KBM-7 (cell line): ENCODE measurements around the gene GTF2I.
"Not testable (repeated sequence)": the region's sequence is repeated elsewhere in the genome, so short reads cannot be mapped to it uniquely, and the experiment has no call there.

Experiments used
- DNase-seq: peaks from one replicate; pipeline ENCODE4 v3.0.0-alpha.2; 2015
- in situ Hi-C: fragments of 300-500 bp; cut with MboI; formaldehyde crosslinking; loops from 2 replicates; pipeline ENCODE4 v1.14.3; 2020; ENCODE audit warnings: low sequenced_read_pairs, low pct_unique_long_range_greater_than_20kb, mixed read lengths

The GTF2I gene

DNA sequence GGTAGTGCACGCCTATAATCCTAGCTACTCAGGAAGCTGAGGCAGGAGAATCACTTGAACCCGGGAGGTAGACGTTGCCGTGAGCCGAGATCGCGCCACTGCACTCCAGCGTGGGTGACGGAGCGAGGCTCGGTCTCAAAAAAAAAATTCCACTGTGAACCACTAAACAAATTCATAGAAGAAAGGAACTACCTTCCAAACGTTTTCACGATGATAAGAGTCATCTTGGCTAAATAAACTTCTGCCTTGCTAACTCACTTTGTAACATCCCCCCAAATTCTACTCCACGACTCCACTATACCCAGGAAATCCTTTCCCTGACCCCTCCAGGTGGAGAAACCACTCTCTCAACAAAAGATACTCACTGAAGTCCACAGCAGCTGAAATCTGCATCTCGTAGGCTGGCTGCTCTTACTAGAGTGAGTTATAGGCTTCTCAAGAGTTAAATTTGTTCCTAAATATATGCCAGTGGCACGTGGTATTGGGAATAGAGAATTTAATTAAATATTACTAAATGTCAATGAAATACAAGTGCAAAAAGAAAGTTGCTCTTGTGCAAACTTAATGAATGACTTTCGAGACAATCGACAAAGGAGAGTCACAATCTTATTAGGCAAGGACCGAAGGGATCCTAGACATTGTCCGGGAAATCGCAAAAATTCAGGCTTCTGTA is 1.6 kb upstream of the GTF2I start:
- in situ Hi-C loops: no loop called here
- DNase-seq: peak; percentile 34

GRCh38 chr7:74656441-74656836 is 1.1 kb upstream of the GTF2I start:
- in situ Hi-C loops: no loop called here
- DNase-seq: peak; percentile 58

- in situ Hi-C loops: no loop called here
- DNase-seq: peak; percentile 98
Measured at GRCh38 chr7:74656837-74657691, 454 bp upstream of the GTF2I start.

DNA sequence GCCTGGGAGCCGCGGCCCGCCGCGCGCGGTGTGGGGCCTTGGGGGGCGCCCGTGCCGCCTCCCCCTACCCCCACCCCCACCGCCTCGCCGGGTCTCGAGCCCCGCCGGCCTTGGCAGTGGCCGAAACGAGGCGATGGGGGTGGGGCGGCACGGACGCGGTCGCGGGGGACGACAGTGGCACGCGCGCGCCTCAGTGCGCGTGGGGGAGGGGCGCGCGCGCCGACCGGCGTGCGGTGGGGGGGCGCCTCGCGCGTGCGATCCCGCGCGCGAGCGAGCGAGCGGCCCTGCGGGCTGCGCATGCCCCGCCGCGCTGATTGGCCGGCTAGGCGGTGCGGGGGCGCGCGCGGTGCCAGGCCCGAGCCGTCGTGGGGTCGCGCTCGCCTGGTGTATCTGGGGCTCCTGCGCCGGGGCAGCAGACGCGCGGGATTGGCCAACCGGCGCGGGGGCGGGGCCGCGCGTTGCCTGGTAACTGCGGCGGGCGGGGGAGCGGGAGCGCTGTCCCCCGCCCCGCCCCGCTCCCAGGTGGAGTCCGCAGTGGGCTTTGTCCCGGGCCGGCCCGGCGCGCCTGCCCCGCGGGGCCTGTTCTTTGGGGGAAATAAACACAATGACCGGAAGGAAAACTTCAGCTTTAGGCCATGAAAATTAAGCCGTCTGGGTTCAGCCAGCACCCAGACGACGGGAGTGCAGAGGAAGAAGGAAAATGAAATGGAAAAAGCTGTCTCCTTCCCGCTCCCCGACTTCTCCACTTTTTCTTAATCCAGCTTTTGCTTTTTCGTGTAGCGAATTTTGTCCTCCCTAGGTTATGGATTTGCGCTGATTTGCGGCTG is 873 bp downstream of the GTF2I start:
- DNase-seq: peak; percentile 88
- in situ Hi-C loops: no loop called here

DNA sequence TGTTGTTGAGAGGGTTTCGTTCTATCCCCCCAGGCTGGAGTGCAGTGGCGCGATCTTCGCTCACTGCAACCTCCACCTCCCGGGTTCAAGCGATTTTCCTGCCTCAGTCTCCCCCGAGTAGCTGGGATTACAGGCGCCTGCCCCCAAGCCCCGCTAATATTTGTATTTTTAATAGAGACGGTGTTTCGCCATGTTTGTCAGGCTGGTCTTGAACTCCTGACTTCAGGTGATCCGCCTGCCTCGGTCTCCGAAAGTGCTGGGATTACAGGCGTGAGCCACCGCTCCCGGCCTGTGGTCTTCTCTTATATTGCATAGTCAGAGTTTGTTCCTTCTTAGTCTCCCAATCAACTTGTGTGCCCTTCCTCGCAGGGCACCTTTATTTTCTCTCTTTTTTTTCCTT is 2.7 kb downstream of the GTF2I start:
- in situ Hi-C loops, DNase-seq: not testable (repeated sequence)

DNA sequence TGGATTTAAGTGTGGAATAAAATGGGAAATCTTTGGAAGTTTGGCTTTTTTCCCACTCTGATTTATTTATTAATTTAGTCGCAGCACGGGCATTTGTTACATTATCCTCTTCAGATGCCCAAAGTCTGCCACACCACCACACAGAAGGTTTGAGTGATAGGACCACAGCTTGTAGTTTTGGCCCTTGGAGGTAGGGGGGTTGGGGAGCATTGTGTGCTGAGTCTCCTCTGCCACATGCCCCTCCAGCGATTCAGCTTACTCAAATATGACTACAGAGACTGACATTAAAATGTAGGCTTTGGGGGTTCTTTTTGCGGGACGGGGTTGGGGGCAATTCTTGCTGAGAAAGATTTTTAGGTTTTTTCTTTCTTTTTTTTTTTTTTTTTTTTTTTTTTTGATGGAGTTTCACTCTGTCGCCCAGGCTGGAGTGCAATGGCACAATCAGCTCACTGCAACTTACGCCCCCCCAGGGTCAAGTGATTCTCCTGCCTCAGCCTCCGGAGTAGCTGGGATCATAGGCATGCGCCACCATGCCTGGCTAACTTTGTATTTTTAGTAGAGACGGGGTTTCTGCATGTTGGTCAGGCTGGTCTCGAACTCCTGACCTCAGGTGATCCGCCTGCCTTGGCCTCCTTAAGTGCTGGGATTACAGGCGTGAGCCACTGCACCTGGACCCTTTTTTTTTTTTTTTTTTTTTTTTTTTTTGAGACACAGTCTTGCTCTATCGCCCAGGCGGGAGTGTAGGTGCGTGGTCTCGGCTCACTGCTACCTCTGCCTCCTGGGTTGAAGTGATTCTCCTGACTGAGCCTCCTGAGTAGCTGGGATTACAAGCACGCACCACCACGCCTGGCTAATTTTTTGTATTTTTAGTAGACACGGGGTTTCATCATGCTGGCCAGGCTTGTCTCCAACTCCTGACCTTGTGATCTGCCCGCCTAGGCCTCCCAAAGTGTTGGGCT is 4.6 kb downstream of the GTF2I start:
- DNase-seq, in situ Hi-C loops: not testable (repeated sequence)

DNA sequence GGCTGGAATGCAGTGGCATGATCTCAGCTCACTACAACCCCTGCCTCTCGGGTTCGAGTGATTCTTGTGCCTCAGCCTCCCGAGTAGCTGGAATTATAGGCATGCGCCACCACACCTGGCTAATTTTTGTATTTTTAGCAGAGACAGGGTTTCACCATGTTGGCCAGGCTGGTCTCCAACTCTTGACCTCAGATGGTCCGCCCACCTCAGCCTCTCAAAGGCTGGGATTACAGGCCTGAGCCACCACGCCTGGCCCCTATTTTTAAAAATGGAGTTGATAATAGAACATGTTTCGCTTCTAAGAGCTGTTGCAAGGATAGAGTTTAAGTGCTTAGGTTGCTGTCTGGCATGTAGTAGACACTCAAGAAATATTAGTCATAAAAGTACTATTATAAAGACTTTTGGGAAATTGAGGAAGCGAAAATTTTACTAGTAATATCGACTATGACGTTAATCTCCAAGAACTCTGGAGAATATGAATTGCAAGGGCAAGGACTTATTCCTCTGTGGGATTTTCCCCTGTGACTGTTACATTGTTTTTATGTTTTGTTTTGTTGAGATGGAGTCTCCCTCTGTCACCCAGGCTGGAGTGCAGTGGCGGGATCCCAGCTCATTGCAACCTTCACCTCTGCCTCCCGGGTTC is 7.9 kb downstream of the GTF2I start:
- DNase-seq: no peak
- in situ Hi-C loops: no loop called here

- in situ Hi-C loops, DNase-seq: not testable (repeated sequence)
Measured at GRCh38 chr7:74667013-74667412, 9.5 kb downstream of the GTF2I start.

- in situ Hi-C loops, DNase-seq: not testable (repeated sequence)
Measured at GRCh38 chr7:74667520-74667919, 10.0 kb downstream of the GTF2I start.

DNA sequence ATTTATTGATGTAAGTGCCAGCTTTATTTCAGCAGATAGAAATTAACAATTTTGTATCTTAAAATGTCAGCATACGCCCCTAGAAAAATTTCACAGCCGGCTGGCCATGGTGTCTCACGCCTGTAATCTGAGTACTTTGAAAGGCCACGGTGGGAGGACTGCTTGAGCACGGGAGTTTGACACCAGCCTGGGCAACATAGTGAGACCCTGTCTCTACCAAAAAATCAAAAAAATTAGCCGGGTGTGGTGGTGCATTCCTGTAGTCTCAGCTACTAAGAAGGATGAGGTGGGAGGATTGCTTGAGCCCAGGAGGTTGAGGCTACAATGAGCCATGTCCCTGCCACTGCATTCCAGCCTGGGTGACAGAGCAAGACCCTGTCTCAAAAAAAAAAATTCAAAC is 14.1 kb downstream of the GTF2I start:
- no peak for DNase-seq
- in situ Hi-C loops: no loop called here

DNA sequence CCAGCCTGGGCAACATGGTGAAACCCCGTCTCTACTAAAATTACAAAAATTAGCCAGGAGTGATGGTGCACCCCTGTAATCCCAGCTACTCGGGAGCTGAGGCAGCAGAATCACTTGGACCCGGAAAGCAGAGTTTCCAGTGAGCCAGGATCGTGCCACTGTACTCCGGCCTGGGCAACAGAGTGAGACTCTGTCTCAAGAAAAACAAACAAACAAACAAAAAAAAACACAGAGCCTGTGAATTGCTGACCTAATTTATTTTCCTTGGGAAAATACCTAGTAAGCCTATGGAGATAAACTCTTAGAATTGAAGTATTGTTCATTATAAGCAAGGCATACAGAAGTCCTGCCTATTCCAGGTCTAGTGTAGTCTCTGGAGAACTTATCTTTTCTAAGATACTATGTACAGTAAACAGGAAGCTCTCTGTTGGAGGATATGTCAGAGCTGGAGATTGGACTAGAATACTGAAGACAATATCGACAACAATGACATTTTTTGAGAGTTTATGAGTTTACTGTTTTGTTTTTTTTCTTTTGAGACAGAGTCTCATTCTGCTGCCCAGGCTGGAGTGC is 14.9 kb downstream of the GTF2I start:
- no peak for DNase-seq
- in situ Hi-C loops: no loop called here

GRCh38 chr7:74674166-74674565 is 16.6 kb downstream of the GTF2I start:
- in situ Hi-C loops: no loop called here
- no peak for DNase-seq

- in situ Hi-C loops: no loop called here
Measured at GRCh38 chr7:74682829-74683228, 25.3 kb downstream of the GTF2I start.

GRCh38 chr7:74683799-74684198 is 26.3 kb downstream of the GTF2I start:
- DNase-seq: no peak
- in situ Hi-C loops: no loop called here

More at GRCh38 chr7:74682829-74683228, 25.3 kb downstream of the GTF2I start:
- DNase-seq: no peak

- in situ Hi-C loops: no loop called here
- DNase-seq: no peak
Measured at GRCh38 chr7:74684473-74684872, 27.0 kb downstream of the GTF2I start.

DNA sequence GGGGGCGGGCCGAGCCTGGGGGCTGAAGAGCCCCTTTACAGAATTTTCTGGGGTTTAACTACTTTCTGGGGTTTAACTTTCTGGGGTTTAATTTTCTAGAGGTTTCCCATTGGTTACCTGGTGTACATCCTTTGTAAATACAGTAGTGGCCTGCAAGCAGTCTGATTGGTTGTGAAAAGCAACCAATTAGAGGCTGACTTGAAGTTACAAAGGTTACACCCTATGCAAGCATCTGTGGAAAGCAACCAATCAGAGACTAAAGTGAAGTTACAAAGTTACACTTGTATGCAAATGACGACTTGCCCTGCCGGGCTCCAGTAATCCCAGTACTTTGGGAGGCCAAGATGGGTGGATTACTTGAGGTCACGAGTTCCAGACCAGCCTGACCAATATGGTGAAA is 27.4 kb downstream of the GTF2I start:
- no peak for DNase-seq
- in situ Hi-C loops: no loop called here

- in situ Hi-C loops: no loop called here
- no peak for DNase-seq
Measured at GRCh38 chr7:74690474-74690873, 33.0 kb downstream of the GTF2I start.

DNA sequence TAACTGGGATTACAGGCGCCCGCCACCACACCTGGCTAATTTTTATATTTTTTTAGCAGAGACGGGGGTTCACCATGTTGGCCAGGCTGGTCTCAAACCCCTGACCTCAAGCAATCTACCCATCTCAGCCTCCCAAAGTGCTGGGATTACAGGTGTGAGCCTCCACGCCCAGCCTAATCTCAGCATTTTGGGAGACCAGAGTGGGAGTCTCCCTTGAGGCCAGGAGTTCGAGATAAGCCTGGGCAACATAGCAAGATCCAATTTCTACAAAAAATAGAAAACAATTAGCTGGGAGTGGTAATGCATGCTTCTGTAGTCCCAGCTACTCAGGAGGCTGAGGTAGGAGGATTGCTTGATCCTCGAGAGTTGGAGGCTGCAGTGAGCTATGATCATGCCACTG is 46.9 kb downstream of the GTF2I start:
- in situ Hi-C loops, DNase-seq: not testable (repeated sequence)
